ENCODE results near the gene TDRD10.

The TDRD10 gene

GRCh38 chr1:154496383-154496782 lies 5.6 kb upstream of the TDRD10 start:
- H3K4me3 ChIP-seq (ENCODE audit: control insufficient read depth, low read depth, low read length): no peak overlapping the region
- DNase-seq (ENCODE audit: low read depth): no peak
- TF ChIP-seq CTCF (conservative IDR thresholded peaks at IDR 0.05; ENCODE audit: control insufficient read depth, insufficient read depth, low read depth, low read length): no peak

- no peak for TF ChIP-seq CTCF (conservative IDR thresholded peaks at IDR 0.05; ENCODE audit: control insufficient read depth, insufficient read depth, low read depth, low read length)
- DNase-seq (ENCODE audit: low read depth): no peak
- H3K4me3 ChIP-seq (ENCODE audit: control insufficient read depth, low read depth, low read length): no peak overlapping the region
Observed at GRCh38 chr1:154497026-154497806, 4.8 kb upstream of the TDRD10 start.

GRCh38 chr1:154499446-154499845 lies 2.6 kb upstream of the TDRD10 start:
- no peak for TF ChIP-seq CTCF (conservative IDR thresholded peaks at IDR 0.05; ENCODE audit: control insufficient read depth, insufficient read depth, low read depth, low read length)
- no peak overlapping the region for H3K4me3 ChIP-seq (ENCODE audit: control insufficient read depth, low read depth, low read length)
- DNase-seq (ENCODE audit: low read depth): no peak

- DNase-seq (ENCODE audit: low read depth): no peak
- TF ChIP-seq CTCF (conservative IDR thresholded peaks at IDR 0.05; ENCODE audit: control insufficient read depth, insufficient read depth, low read depth, low read length): no peak
- no peak overlapping the region for H3K4me3 ChIP-seq (ENCODE audit: control insufficient read depth, low read depth, low read length)
Observed at GRCh38 chr1:154500533-154500932, 1.5 kb upstream of the TDRD10 start.

- DNase-seq (ENCODE audit: low read depth): no peak
- no peak for TF ChIP-seq CTCF (conservative IDR thresholded peaks at IDR 0.05; ENCODE audit: control insufficient read depth, insufficient read depth, low read depth, low read length)
- no peak overlapping the region for H3K4me3 ChIP-seq (ENCODE audit: control insufficient read depth, low read depth, low read length)
Observed at GRCh38 chr1:154501423-154502065, 475 bp upstream of the TDRD10 start.

- no peak for DNase-seq (ENCODE audit: low read depth)
- H3K4me3 ChIP-seq (ENCODE audit: control insufficient read depth, low read depth, low read length): no peak overlapping the region
- no peak for TF ChIP-seq CTCF (conservative IDR thresholded peaks at IDR 0.05; ENCODE audit: control insufficient read depth, insufficient read depth, low read depth, low read length)
Observed at GRCh38 chr1:154502744-154503115, 711 bp downstream of the TDRD10 start.

Measured in fibroblast of mammary gland (primary cell).